Neural cell (in vitro differentiated cells): ENCODE measurements around the gene NFAT5.

Experiments used
- CTCF ChIP-seq: fragments of 450-650 bp; IDR thresholded peaks from 2 replicates; pipeline ENCODE4 v1.5.1; 2014; ENCODE audit warnings: antibody characterized with exemption, mild to moderate bottlenecking, moderate library complexity; ENCODE audit not compliant: poor library complexity, severe bottlenecking
- EP300 ChIP-seq: fragments of 450-650 bp; conservative IDR thresholded peaks from 2 replicates; pipeline ENCODE4 v1.6.1; 2014; ENCODE audit warnings: antibody characterized with exemption, mild to moderate bottlenecking, moderate library complexity; ENCODE audit not compliant: poor library complexity, severe bottlenecking
- EZH2 ChIP-seq: fragments of 200-600, 300-800 bp; shearing (Covaris generic), sonication (generic); IDR thresholded peaks from 2 replicates; pipeline ENCODE4 v1.6.1; 2014; ENCODE audit warnings: antibody characterized with exemption, low read length, borderline replicate concordance, mild to moderate bottlenecking; ENCODE audit not compliant: insufficient read depth, poor library complexity, severe bottlenecking
- MXI1 ChIP-seq: fragments of 450-650 bp; conservative IDR thresholded peaks from 2 replicates; pipeline ENCODE4 v1.6.1; 2014; ENCODE audit warnings: antibody characterized with exemption, mild to moderate bottlenecking; ENCODE audit not compliant: poor library complexity, severe bottlenecking
- POLR2AphosphoS5 ChIP-seq: IDR thresholded peaks from 2 replicates; pipeline ENCODE4 v1.6.1; 2012
- RAD21 ChIP-seq: fragments of 450-650 bp; conservative IDR thresholded peaks from 2 replicates; pipeline ENCODE4 v1.6.1; 2014; ENCODE audit warnings: antibody characterized with exemption, mild to moderate bottlenecking, moderate library complexity
- REST ChIP-seq: IDR thresholded peaks from 2 replicates; pipeline ENCODE4 v1.6.1; 2012; ENCODE audit warnings: borderline replicate concordance
- SMC3 ChIP-seq: fragments of 450-650 bp; conservative IDR thresholded peaks from 2 replicates; pipeline ENCODE4 v1.6.1; 2014; ENCODE audit warnings: antibody characterized with exemption, mild to moderate bottlenecking, moderate library complexity; ENCODE audit not compliant: poor library complexity
- TAF1 ChIP-seq: IDR thresholded peaks from 2 replicates; pipeline ENCODE4 v1.6.1; 2012; ENCODE audit warnings: low read depth

GRCh38 chr16:69537706-69538080 is 28.1 kb upstream of the NFAT5 start:
- TF ChIP-seq CTCF (no peak), POLR2AphosphoS5 (no peak), EP300 (no peak), RAD21 (no peak), EZH2 (no peak), TAF1 (no peak), REST (no peak), SMC3 (no peak), MXI1 (no peak)
